ENCODE results near the gene FHL2. TPM values are rescaled to one million over a fixed set of nuclear protein-coding genes. Genes with fewer than 3 reads are reported as not detected.

FHL2 gene
- total RNA-seq, 2 experiments from 2014 or later: not detected

DNA sequence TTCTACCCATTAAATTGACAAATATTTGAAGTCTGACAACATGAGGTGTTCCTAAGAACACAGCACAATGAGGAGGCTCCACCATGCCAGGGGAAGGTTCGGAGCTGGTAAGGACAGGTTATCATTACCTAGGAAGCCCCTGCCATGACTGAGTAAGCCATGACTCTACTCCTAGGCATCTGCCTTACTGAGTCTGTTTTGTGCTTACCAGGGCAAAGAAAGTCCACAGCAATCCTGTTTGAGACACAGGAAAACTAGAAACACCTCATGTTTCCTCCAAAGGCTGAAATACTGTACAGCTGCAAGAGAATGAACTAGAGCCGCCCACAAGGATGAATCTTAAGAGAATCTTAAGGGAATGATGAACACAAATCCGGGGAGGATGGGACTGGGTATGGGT is 80.9 kb downstream of the FHL2 start:
- H3K9me3 ChIP-seq (ENCODE audit: low read length): no peaks in the 10 kb centered on the region
- no peak overlapping the region for H3K27ac ChIP-seq (ENCODE audit: low read depth, low read length, poor library complexity, severe bottlenecking)
- H2AFZ ChIP-seq (ENCODE audit: low read length): no peak overlapping the region
- H3K9me2 ChIP-seq (ENCODE audit: insufficient read depth, low read length): no peaks in the 10 kb centered on the region
- no peak overlapping the region for H3K4me3 ChIP-seq (ENCODE audit: low read depth, low read length, poor library complexity, severe bottlenecking)
- no peaks in the 10 kb centered on the region for H3K4me1 ChIP-seq (ENCODE audit: insufficient read depth, low read length, poor library complexity, severe bottlenecking)
- POLR2A ChIA-PET: no interaction called here
- no peak overlapping the region for H3K4me2 ChIP-seq (ENCODE audit: low read length)
- DNase-seq (ENCODE audit: low spot score): no peak
- BruUV-seq (replicated peaks): no TSS peak
- no peak for TF ChIP-seq CTCF (conservative IDR thresholded peaks at IDR 0.05; ENCODE audit: low read length)
- no peak for TF ChIP-seq EZH2phosphoT487 (IDR thresholded peaks at IDR 0.05; ENCODE audit: borderline replicate concordance, low read depth, low read length)
- CTCF ChIA-PET (ENCODE audit: unreplicated experiment): no interaction called here
- peaks cover 10% of the 10 kb centered on the region; the same call in 1 of the 2 replicates for H4K20me1 ChIP-seq (ENCODE audit: insufficient read depth, low read length)
- intact Hi-C loops (cut with micrococcal nuclease; ENCODE audit: unreplicated experiment): no loop called here
- peaks cover 75% of the 10 kb centered on the region for H3K79me2 ChIP-seq (ENCODE audit: insufficient read depth, low read depth, low read length)
- H3K36me3 ChIP-seq (ENCODE audit: insufficient read depth, low read length): peaks cover 23% of the 10 kb centered on the region

DNA sequence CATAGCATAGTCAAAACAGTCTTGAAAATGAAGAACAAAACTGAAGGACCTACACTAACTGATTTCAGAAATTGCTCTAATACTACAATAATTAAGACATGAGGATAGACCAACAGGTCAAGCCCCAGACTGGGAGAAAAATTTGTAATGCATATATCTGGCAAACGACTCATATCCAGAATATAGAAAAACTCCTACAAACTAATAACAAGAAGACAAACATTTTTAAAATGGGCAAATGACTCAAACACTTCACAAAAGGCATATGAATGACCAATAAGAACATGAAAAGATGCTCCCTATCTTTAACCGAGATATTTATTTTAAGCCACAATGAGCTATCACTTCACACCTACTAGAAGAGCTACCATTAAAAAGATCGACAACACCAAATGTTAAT is 83.5 kb downstream of the FHL2 start:
- no peaks in the 10 kb centered on the region for H3K4me1 ChIP-seq (ENCODE audit: insufficient read depth, low read length, poor library complexity, severe bottlenecking)
- H4K20me1 ChIP-seq (ENCODE audit: insufficient read depth, low read length): peaks cover 4% of the 10 kb centered on the region; the same call in 1 of the 2 replicates
- intact Hi-C loops (cut with micrococcal nuclease; ENCODE audit: unreplicated experiment): no loop called here
- H3K27ac ChIP-seq (ENCODE audit: low read depth, low read length, poor library complexity, severe bottlenecking): no peak overlapping the region
- no peak overlapping the region for H3K4me2 ChIP-seq (ENCODE audit: low read length)
- H3K9me3 ChIP-seq (ENCODE audit: low read length): no peaks in the 10 kb centered on the region
- no peak overlapping the region for H3K4me3 ChIP-seq (ENCODE audit: low read depth, low read length, poor library complexity, severe bottlenecking)
- ChIA-PET POLR2A (interaction anchor here (0.6 to 1.1 kb wide), 4 partner anchors 15 to 224 kb away, joined by 3 to 5 read pairs (median 4); no protein-coding TSS in a partner anchor), CTCF (ENCODE audit: unreplicated experiment) (no interaction called here)
- DNase-seq (ENCODE audit: low spot score): no peak
- no peak overlapping the region for H2AFZ ChIP-seq (ENCODE audit: low read length)
- TF ChIP-seq EZH2phosphoT487 (IDR thresholded peaks at IDR 0.05; ENCODE audit: borderline replicate concordance, low read depth, low read length) (no peak), CTCF (conservative IDR thresholded peaks at IDR 0.05; ENCODE audit: low read length) (no peak)
- H3K79me2 ChIP-seq (ENCODE audit: insufficient read depth, low read depth, low read length): peaks cover 83% of the 10 kb centered on the region
- H3K9me2 ChIP-seq (ENCODE audit: insufficient read depth, low read length): no peaks in the 10 kb centered on the region
- BruUV-seq (replicated peaks): no TSS peak
- H3K36me3 ChIP-seq (ENCODE audit: insufficient read depth, low read length): peaks cover 11% of the 10 kb centered on the region

DNA sequence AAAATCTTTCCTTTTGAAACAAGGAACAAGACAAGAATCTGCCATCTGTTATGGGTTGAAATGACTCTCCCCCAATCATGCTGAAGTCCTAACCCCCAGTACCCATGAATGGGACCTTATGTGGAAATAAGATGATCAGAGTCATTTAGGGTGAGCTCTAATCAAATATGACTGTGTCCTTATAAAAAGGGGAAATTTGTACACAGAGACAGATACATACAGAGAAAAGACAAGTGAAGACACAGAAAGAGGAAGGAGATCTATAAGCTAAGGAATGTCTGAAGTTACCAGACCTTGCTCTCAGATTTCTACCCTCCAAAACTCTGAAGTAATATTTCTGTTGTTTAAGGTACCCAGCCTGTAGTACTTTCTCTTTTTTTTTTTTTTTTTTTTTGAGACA is 85.0 kb downstream of the FHL2 start:
- CTCF ChIA-PET (ENCODE audit: unreplicated experiment): no interaction called here
- DNase-seq (ENCODE audit: low spot score): no peak

More for the DNA sequence above, 85.0 kb downstream of the FHL2 start:
- no peak for TF ChIP-seq CTCF (conservative IDR thresholded peaks at IDR 0.05; ENCODE audit: low read length)
- TF ChIP-seq EZH2phosphoT487 (IDR thresholded peaks at IDR 0.05; ENCODE audit: borderline replicate concordance, low read depth, low read length): no peak
- no peaks in the 10 kb centered on the region for H4K20me1 ChIP-seq (ENCODE audit: insufficient read depth, low read length)
- intact Hi-C loops (cut with micrococcal nuclease; ENCODE audit: unreplicated experiment): no loop called here
- H3K4me2 ChIP-seq (ENCODE audit: low read length): no peak overlapping the region
- BruUV-seq (replicated peaks): no TSS peak
- H3K9me3 ChIP-seq (ENCODE audit: low read length): no peaks in the 10 kb centered on the region
- H3K4me3 ChIP-seq (ENCODE audit: low read depth, low read length, poor library complexity, severe bottlenecking): no peak overlapping the region
- no peaks in the 10 kb centered on the region for H3K4me1 ChIP-seq (ENCODE audit: insufficient read depth, low read length, poor library complexity, severe bottlenecking)
- H3K9me2 ChIP-seq (ENCODE audit: insufficient read depth, low read length): no peaks in the 10 kb centered on the region
- H3K27ac ChIP-seq (ENCODE audit: low read depth, low read length, poor library complexity, severe bottlenecking): no peak overlapping the region
- H2AFZ ChIP-seq (ENCODE audit: low read length): no peak overlapping the region
- H3K36me3 ChIP-seq (ENCODE audit: insufficient read depth, low read length): peaks cover 11% of the 10 kb centered on the region
- H3K79me2 ChIP-seq (ENCODE audit: insufficient read depth, low read depth, low read length): peaks cover 79% of the 10 kb centered on the region
- POLR2A ChIA-PET: interaction anchor here (0.6 to 0.9 kb wide), 5 partner anchors 8 to 261 kb away, joined by 3 to 8 read pairs (median 4); no protein-coding TSS in a partner anchor

Other genes with a start within 250 kb of the FHL2 start
- not detected in 2 replicates for gene GPR45, start 157.3 kb downstream of the FHL2 start, total RNA-seq (2014; rRNA removed; shearing (Covaris generic))
- not detected in 2 replicates for gene GPR45, start 157.3 kb downstream of the FHL2 start, total RNA-seq (2022)
- 17.6 and 24.6 TPM in 2 replicates for gene TGFBRAP1, start 69.3 kb downstream of the FHL2 start, total RNA-seq (2014; rRNA removed; shearing (Covaris generic))
- gene TGFBRAP1, start 69.3 kb downstream of the FHL2 start, total RNA-seq (2022): 20.5 and 22.2 TPM in 2 replicates
- 11.8 and 13.1 TPM in 2 replicates for gene C2orf49, start 61.5 kb downstream of the FHL2 start, total RNA-seq (2014; rRNA removed; shearing (Covaris generic))
- gene C2orf49, start 61.5 kb downstream of the FHL2 start, total RNA-seq (2022): 17.0 and 18.3 TPM in 2 replicates

Measured in OCI-LY7 (cell line).